ENCODE results near the gene RHOF. TPM values are rescaled to one million over a fixed set of nuclear protein-coding genes. Genes with fewer than 3 reads are reported as not detected.

The RHOF gene
- total RNA-seq, 2 donors from 2014 or later = 9.9 to 10.2 TPM

GRCh38 chr12:121786440-121786825 is 7.1 kb downstream of the RHOF start:
- Histone ChIP-seq H3K36me3 (replicated peaks in 1 of 2; ENCODE audit: insufficient read depth in 1 of 2, low read depth in 2 of 2) (no peaks in the 10 kb centered on the region), H3K4me1 (peaks cover 10% of the 10 kb centered on the region), H3K4me3 (no peak overlapping the region), H3K27ac (peak overlapping the region in 2 of 4 donors; percentile 38 to 59), H3K27me3 (no peaks in the 10 kb centered on the region), H3K9me3 (no peaks in the 10 kb centered on the region)
- ATAC-seq (peak; percentile 59), DNase-seq (peak; percentile 63 to 78 (median 71))
- TF ChIP-seq CTCF (IDR thresholded peaks at IDR 0.05) (no peak), POLR2A (IDR thresholded peaks at IDR 0.05) (no peak)
- intact Hi-C loops (cut with DNase I) = no loop called here
- WGBS, 2 donors = 58 to 59% methylated on average over 6 of the region's 6 CpGs

- no peaks in the 10 kb centered on the region for H3K9me3 ChIP-seq
- no peaks in the 10 kb centered on the region for H3K27me3 ChIP-seq
- intact Hi-C loops (cut with DNase I) = no loop called here
- peaks cover 10% of the 10 kb centered on the region for H3K4me1 ChIP-seq
- H3K4me3 ChIP-seq = no peak overlapping the region
- WGBS, 2 donors = 34 to 43% methylated on average over 6 of the region's 6 CpGs
- H3K36me3 ChIP-seq (replicated peaks in 1 of 2; ENCODE audit: insufficient read depth in 1 of 2, low read depth in 2 of 2) = no peaks in the 10 kb centered on the region
- TF ChIP-seq CTCF (IDR thresholded peaks at IDR 0.05) = no peak
- no peak for TF ChIP-seq POLR2A (IDR thresholded peaks at IDR 0.05)
- ATAC-seq = no peak
- no peak overlapping the region for H3K27ac ChIP-seq
- no peak for DNase-seq
Measured at GRCh38 chr12:121784460-121784859, 9.0 kb downstream of the RHOF start.

- Histone ChIP-seq H3K36me3 (replicated peaks in 1 of 2; ENCODE audit: insufficient read depth in 1 of 2, low read depth in 2 of 2) (no peaks in the 10 kb centered on the region), H3K27ac (no peak overlapping the region), H3K4me1 (peaks cover 10% of the 10 kb centered on the region), H3K4me3 (no peak overlapping the region), H3K9me3 (no peaks in the 10 kb centered on the region), H3K27me3 (no peaks in the 10 kb centered on the region)
- TF ChIP-seq CTCF (IDR thresholded peaks at IDR 0.05) (no peak), POLR2A (IDR thresholded peaks at IDR 0.05) (no peak)
- DNase-seq (no peak), ATAC-seq (no peak)
- WGBS, 2 donors = 68 to 82% methylated on average over 6 of the region's 6 CpGs
- intact Hi-C loops (cut with DNase I) = no loop called here
Measured at GRCh38 chr12:121783766-121784165, 9.7 kb downstream of the RHOF start.

- TF ChIP-seq CTCF (IDR thresholded peaks at IDR 0.05) (no peak), POLR2A (IDR thresholded peaks at IDR 0.05) (no peak)
- intact Hi-C loops (cut with DNase I) = no loop called here
- ATAC-seq = no peak
- H3K4me1 ChIP-seq = peaks cover 7% of the 10 kb centered on the region
- 57 to 63% methylated on average over 14 of the region's 14 CpGs for WGBS, 2 donors
- H3K27me3 ChIP-seq = no peaks in the 10 kb centered on the region
- no peak overlapping the region for H3K4me3 ChIP-seq
- H3K36me3 ChIP-seq (replicated peaks in 1 of 2; ENCODE audit: insufficient read depth in 1 of 2, low read depth in 2 of 2) = no peaks in the 10 kb centered on the region
- no peak for DNase-seq
- no peaks in the 10 kb centered on the region for H3K9me3 ChIP-seq
- H3K27ac ChIP-seq = no peak overlapping the region
Measured at GRCh38 chr12:121781998-121782979, 11.2 kb downstream of the RHOF start.

Measured in body of pancreas (tissue), 4 donors.